ENCODE data around the gene ZNF436.

DNA sequence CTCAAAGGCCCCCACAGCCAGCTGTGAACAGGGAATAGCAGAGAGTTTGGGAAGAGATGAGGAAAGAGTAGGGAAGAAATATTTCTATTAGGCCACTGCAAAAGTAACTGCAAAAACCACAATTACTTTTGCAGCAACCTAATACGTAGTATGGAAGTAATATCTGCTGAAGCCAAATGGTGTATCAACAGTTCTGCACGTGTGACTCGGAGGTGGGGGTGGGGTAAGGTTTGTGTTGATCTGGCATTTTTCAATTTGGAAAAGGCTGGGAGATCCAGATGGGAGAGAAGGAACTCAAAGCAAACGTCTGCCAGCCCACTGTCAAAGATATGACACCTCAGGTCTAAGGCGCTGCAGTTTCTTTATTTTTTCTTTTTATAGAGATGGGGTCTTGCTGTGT is 11.1 kb upstream of the ZNF436 start:
- TF ChIP-seq TRIM22 (IDR thresholded peaks at IDR 0.05): no peak
- TF ChIP-seq ZNF354B (CRISPR knock-in tag; IDR thresholded peaks at IDR 0.05): no peak
- TF ChIP-seq CTCF (CRISPR knock-in tag; IDR thresholded peaks at IDR 0.05): no peak
- no peak for TF ChIP-seq FOSL1 (CRISPR knock-in tag; IDR thresholded peaks at IDR 0.05; ENCODE audit: borderline replicate concordance)
- TF ChIP-seq ZBTB40 (IDR thresholded peaks at IDR 0.05): no peak
- no peak for TF ChIP-seq ZBTB40 (CRISPR knock-in tag; IDR thresholded peaks at IDR 0.05)

Data from HepG2 (cell line).